ENCODE data around the gene KCNAB1. TPM values are rescaled to one million over a fixed set of nuclear protein-coding genes. Genes with fewer than 3 reads are reported as not detected.
A peak's percentile ranks its signal among the peaks of the same experiment; 100 is the strongest.

Gene KCNAB1
- total and polyA plus RNA-seq, 2 donors (not counting 1 experiment from before 2014, with no cell fraction given): 0.03 to 0.33 TPM

- no peaks in the 10 kb centered on the region for H3K9me3 ChIP-seq (ENCODE audit: control insufficient read depth, insufficient read depth, low read depth, low read length)
- no peaks in the 10 kb centered on the region for H3K27me3 ChIP-seq (ENCODE audit: control insufficient read depth, insufficient read depth, low read length)
- TF ChIP-seq EZH2 (IDR thresholded peaks at IDR 0.05; ENCODE audit: low read length, missing control alignments) (no peak), CTCF (conservative IDR thresholded peaks at IDR 0.05 in 1 of 2, IDR thresholded peaks at IDR 0.05 in 1 of 2; ENCODE audit: low read depth in 1 of 2, low read length in 2 of 2) (no peak)
- no peaks in the 10 kb centered on the region for H3K79me2 ChIP-seq (ENCODE audit: control insufficient read depth, insufficient read depth, low read length)
- no peaks in the 10 kb centered on the region for H4K20me1 ChIP-seq (ENCODE audit: control insufficient read depth, extremely low read depth, insufficient read depth, low read length)
- DNase-seq (ENCODE audit: low read depth in 2 of 2): peak; percentile 53 to 82
- H3K27ac ChIP-seq (ENCODE audit: insufficient read depth, low read length): no peak overlapping the region
- no peak overlapping the region for H3K9ac ChIP-seq (ENCODE audit: insufficient read depth, low read length)
- no peak overlapping the region for H3K4me3 ChIP-seq (replicated peaks in 1 of 4; ENCODE audit: control extremely low read depth in 1 of 4, insufficient read depth in 1 of 4, low read depth in 3 of 4, low read length in 4 of 4)
- no peaks in the 10 kb centered on the region for H3K36me3 ChIP-seq (ENCODE audit: control insufficient read depth, insufficient read depth, low read length)
- H2AFZ ChIP-seq (ENCODE audit: low read length): no peak overlapping the region
- H3K4me2 ChIP-seq (ENCODE audit: extremely low read depth, insufficient read depth, low read length): no peak overlapping the region
- peaks cover under 1% of the 10 kb centered on the region for H3K4me1 ChIP-seq (ENCODE audit: control insufficient read depth, extremely low read depth, insufficient read depth, low read length)
These were observed 369.1 kb downstream of the KCNAB1 start for GRCh38 chr3:156489462-156489911.

GRCh38 chr3:156491192-156491591, 370.8 kb downstream of the KCNAB1 start:
- Histone ChIP-seq H4K20me1 (ENCODE audit: control insufficient read depth, extremely low read depth, insufficient read depth, low read length) (no peaks in the 10 kb centered on the region), H3K4me2 (ENCODE audit: extremely low read depth, insufficient read depth, low read length) (no peak overlapping the region), H3K9me3 (ENCODE audit: control insufficient read depth, insufficient read depth, low read depth, low read length) (no peaks in the 10 kb centered on the region), H3K27me3 (ENCODE audit: control insufficient read depth, insufficient read depth, low read length) (no peaks in the 10 kb centered on the region), H3K9ac (ENCODE audit: insufficient read depth, low read length) (no peak overlapping the region), H3K36me3 (ENCODE audit: control insufficient read depth, insufficient read depth, low read length) (no peaks in the 10 kb centered on the region), H3K4me3 (replicated peaks in 1 of 4; ENCODE audit: control extremely low read depth in 1 of 4, insufficient read depth in 1 of 4, low read depth in 3 of 4, low read length in 4 of 4) (no peak overlapping the region), H3K4me1 (ENCODE audit: control insufficient read depth, extremely low read depth, insufficient read depth, low read length) (no peaks in the 10 kb centered on the region), H3K79me2 (ENCODE audit: control insufficient read depth, insufficient read depth, low read length) (no peaks in the 10 kb centered on the region), H3K27ac (ENCODE audit: insufficient read depth, low read length) (no peak overlapping the region), H2AFZ (ENCODE audit: low read length) (no peak overlapping the region)
- TF ChIP-seq EZH2 (IDR thresholded peaks at IDR 0.05; ENCODE audit: low read length, missing control alignments): no peak
- no peak for TF ChIP-seq CTCF (conservative IDR thresholded peaks at IDR 0.05 in 1 of 2, IDR thresholded peaks at IDR 0.05 in 1 of 2; ENCODE audit: low read depth in 1 of 2, low read length in 2 of 2)
- no peak for DNase-seq (ENCODE audit: low read depth in 2 of 2)

GRCh38 chr3:156492801-156493261, 372.5 kb downstream of the KCNAB1 start:
- Histone ChIP-seq H3K4me2 (ENCODE audit: extremely low read depth, insufficient read depth, low read length) (no peak overlapping the region), H3K9me3 (ENCODE audit: control insufficient read depth, insufficient read depth, low read depth, low read length) (no peaks in the 10 kb centered on the region), H3K27ac (ENCODE audit: insufficient read depth, low read length) (no peak overlapping the region), H3K9ac (ENCODE audit: insufficient read depth, low read length) (no peak overlapping the region), H3K4me3 (replicated peaks in 1 of 4; ENCODE audit: control extremely low read depth in 1 of 4, insufficient read depth in 1 of 4, low read depth in 3 of 4, low read length in 4 of 4) (no peak overlapping the region), H2AFZ (ENCODE audit: low read length) (no peak overlapping the region), H3K36me3 (ENCODE audit: control insufficient read depth, insufficient read depth, low read length) (no peaks in the 10 kb centered on the region), H3K4me1 (ENCODE audit: control insufficient read depth, extremely low read depth, insufficient read depth, low read length) (no peaks in the 10 kb centered on the region), H3K79me2 (ENCODE audit: control insufficient read depth, insufficient read depth, low read length) (no peaks in the 10 kb centered on the region), H4K20me1 (ENCODE audit: control insufficient read depth, extremely low read depth, insufficient read depth, low read length) (no peaks in the 10 kb centered on the region), H3K27me3 (ENCODE audit: control insufficient read depth, insufficient read depth, low read length) (no peaks in the 10 kb centered on the region)
- DNase-seq (ENCODE audit: low read depth in 2 of 2): peak in 1 of 2 donors; percentile 90
- no peak for TF ChIP-seq EZH2 (IDR thresholded peaks at IDR 0.05; ENCODE audit: low read length, missing control alignments)
- no peak for TF ChIP-seq CTCF (conservative IDR thresholded peaks at IDR 0.05 in 1 of 2, IDR thresholded peaks at IDR 0.05 in 1 of 2; ENCODE audit: low read depth in 1 of 2, low read length in 2 of 2)

All from fibroblast of lung (primary cell).